ENCODE results near the gene RAB5B.
"Not testable (repeated sequence)": the region's sequence is repeated elsewhere in the genome, so short reads cannot be mapped to it uniquely, and the experiment has no call there.

The RAB5B gene

GRCh38 chr12:56040963-56041551, 67.2 kb downstream of the RAB5B start:
- H3K27ac Mint-ChIP-seq: peak overlapping the region; percentile 96
- no peaks in the 10 kb centered on the region for H3K27me3 Mint-ChIP-seq
- peak overlapping the region; percentile 90 for H3K4me3 Mint-ChIP-seq
- no peak for ATAC-seq
- peaks cover 12% of the 10 kb centered on the region for H3K4me1 Mint-ChIP-seq
- no peaks in the 10 kb centered on the region for H3K9me3 Mint-ChIP-seq
- peaks cover 22% of the 10 kb centered on the region for H3K36me3 Mint-ChIP-seq

GRCh38 chr12:56041552-56042429, 67.9 kb downstream of the RAB5B start, which contains the start of gene RPS26:
Gene RPS26 (plus strand): TSS chr12:56041918. CDS start chr12:56042167, 249 bp downstream.
- ATAC-seq: peak; percentile 98
- H3K4me3 Mint-ChIP-seq: peak within 1 kb of the TSS; percentile 90
- no peaks in the 10 kb centered on the region for H3K27me3 Mint-ChIP-seq
- H3K36me3 Mint-ChIP-seq: peaks cover 22% of the 10 kb centered on the region
- no peaks in the 10 kb centered on the region for H3K9me3 Mint-ChIP-seq
- H3K4me1 Mint-ChIP-seq: peaks cover 19% of the 10 kb centered on the region
- H3K27ac Mint-ChIP-seq: peak within 1 kb of the TSS; percentile 96

DNA sequence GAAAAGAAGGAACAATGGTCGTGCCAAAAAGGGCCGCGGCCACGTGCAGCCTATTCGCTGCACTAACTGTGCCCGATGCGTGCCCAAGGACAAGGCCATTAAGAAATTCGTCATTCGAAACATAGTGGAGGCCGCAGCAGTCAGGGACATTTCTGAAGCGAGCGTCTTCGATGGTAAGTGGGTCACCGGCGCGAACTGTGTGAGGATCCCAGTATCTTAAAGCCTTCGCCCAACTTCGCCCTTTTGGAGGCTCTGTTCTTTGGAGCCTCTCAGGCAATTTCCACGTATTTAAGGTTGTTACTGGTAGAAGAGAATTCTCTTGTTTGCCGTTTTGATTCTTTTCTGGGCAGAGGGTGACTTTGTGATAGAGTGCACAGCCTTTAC, 68.5 kb downstream of the RAB5B start:
- H3K27ac Mint-ChIP-seq: peak overlapping the region; percentile 96
- ATAC-seq, H3K9me3 Mint-ChIP-seq, H3K27me3 Mint-ChIP-seq: not testable (repeated sequence)
- peak overlapping the region; percentile 90 for H3K4me3 Mint-ChIP-seq
- peaks cover 22% of the 10 kb centered on the region for H3K36me3 Mint-ChIP-seq
- peaks cover 20% of the 10 kb centered on the region for H3K4me1 Mint-ChIP-seq

DNA sequence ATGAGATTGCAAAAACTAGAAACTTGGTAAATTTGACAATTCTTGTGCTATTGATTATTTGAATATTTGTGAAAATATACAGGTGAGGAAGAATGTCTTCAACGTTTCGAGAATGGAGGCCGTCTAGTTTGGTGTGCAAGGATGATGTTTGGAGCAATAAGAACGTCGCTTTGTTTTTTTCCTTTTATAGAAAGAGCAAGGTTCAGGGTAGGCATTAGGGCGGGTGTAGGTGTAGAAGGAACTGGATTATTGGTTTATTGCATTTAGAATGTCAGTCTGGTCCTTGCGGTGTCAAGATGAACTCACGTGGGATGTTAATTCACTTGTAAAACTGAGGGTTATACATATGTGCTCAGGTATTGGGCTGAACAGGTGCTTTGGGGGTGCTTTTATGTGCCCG, 69.0 kb downstream of the RAB5B start:
- no peak for ATAC-seq
- Mint-ChIP-seq H3K27ac (peak overlapping the region; percentile 96), H3K27me3 (no peaks in the 10 kb centered on the region), H3K36me3 (peaks cover 22% of the 10 kb centered on the region), H3K4me1 (peaks cover 20% of the 10 kb centered on the region), H3K9me3 (no peaks in the 10 kb centered on the region), H3K4me3 (peak overlapping the region; percentile 90)
